ENCODE data around the gene TBL1Y.

The TBL1Y gene

DNA sequence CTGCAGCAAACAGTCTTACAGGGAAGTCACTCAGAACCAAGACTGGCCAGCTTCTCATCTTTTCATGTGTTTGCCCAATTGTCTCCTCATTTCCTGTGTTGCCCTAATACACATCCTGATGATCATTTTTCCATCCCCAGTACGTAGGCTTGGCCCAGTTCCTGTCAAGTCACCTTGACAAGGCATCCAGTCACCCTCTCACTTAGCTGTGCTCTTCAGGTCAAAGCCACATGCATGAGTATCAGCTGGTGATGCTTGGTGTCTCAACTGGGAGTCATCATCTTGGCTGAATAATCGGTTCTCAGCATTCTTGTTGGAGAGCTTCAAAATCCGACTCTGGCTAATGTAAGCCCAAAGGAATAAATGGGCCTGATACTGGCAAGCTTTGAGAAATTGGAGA, 186.5 kb downstream of the TBL1Y start:
- no peak for DNase-seq

DNA sequence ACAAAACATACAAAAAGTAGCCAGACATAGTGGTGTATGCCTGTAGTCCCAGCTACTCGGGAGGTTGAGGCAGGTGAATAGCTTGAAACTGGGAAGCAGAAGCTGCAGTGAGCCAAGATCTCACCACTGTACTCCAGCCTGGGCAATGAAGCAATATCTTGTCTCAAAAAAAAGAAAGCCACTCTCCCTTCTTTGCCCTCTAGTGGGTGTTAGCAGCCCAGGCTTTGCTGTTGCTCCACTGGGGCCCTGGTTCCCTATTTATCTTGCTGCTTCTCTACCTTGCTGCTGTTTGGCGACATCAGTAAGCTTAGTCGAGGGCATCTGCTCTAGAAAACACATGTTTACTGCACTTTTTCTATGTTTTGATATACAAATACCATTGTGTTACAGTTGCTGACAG, 189.2 kb downstream of the TBL1Y start:
- DNase-seq = no peak

DNA sequence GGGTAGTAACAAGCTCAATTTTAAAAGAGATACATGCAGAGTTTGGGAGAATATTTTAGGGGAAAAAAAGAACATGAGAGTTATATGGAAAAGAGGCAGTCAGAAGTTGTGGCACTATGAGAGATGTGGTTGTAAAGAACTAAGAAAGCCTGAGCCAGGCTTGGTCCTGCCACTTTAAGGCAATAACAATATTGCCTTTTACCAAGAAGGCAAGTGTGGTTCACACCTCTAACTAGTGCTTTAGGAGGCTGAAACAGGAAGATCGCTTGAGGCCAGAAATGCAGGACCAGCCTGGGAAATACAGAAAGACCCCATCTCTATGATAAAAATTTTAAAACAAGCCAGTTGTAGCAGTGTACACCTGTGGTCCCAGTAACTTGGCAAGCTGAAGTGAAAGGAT, 192.2 kb downstream of the TBL1Y start:
- DNase-seq = no peak

DNA sequence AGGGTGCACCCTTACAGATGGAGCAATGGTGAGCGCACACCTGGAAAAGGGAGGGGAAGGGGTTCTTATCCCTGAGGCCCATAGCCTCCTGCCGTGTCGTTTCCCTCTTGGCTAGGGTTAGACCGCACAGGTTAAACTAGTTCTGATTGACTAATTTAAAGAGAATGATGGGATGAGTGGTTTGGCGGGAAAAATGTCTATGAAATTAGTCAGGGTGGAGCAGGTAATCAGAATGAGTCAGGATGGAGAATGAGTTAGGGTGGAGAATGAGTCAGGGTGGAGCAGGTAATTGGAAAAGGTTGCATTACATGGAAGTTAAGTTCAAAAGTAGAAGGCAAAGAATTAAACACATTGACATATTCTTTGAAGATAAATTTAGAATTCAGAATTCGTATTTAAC, 196.7 kb downstream of the TBL1Y start:
- DNase-seq = no peak

DNA sequence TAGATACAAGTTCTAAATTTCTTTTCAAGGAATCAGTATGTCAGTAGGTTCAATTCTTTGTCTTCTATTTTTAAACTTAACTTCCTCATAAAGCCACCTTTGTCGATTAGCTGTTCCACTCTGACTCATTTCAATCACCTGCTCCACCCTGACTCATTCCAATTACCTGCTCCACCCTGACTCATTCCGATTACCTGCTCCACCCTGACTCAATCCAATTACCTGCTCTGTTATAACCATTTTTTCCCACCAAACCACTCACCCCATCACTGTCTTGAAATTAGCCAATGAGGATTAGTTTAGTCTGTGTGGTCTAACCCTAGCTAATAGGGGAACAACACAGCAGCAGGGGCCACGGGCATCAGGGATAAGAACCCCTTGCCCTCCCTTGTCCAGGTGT, 199.6 kb downstream of the TBL1Y start:
- no peak for DNase-seq

DNA sequence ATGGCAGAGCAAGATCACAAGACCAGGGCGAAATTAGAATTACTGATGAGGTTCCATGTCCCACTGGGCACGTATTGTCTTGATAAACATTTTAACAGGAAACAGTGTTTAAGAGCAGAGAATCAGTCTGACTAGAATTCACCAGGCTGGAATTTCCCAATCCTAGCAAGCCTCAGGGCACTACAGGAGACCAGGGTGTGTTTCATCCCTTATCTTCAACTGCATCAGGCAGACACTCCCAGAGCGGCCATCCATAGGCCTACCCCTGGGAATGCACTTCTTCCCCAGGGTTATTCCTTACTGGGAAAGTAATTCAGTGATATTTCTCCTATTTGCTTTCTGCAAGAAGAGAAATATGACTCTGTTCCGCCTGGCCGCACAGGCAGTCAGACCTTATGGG, 205.4 kb downstream of the TBL1Y start:
- DNase-seq = no peak

DNA sequence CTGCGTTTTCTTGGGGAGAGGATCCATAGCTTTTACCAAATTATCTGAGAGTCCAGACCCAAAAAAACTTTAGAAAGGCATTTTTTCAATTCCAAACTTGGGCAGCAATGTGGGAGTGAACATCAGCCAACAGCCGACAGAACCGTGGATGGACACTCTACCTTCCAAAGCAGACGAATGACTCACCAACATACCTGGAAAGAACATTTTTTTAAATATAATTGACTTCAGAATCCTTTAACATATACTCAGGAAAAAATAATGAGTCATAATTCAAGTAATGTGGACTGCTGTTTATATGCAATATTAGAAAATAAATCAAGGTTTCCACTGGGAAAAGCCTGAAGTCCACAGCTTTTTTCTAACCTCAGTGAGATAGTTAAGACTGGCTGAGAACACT, 211.7 kb downstream of the TBL1Y start:
- no peak for DNase-seq

DNA sequence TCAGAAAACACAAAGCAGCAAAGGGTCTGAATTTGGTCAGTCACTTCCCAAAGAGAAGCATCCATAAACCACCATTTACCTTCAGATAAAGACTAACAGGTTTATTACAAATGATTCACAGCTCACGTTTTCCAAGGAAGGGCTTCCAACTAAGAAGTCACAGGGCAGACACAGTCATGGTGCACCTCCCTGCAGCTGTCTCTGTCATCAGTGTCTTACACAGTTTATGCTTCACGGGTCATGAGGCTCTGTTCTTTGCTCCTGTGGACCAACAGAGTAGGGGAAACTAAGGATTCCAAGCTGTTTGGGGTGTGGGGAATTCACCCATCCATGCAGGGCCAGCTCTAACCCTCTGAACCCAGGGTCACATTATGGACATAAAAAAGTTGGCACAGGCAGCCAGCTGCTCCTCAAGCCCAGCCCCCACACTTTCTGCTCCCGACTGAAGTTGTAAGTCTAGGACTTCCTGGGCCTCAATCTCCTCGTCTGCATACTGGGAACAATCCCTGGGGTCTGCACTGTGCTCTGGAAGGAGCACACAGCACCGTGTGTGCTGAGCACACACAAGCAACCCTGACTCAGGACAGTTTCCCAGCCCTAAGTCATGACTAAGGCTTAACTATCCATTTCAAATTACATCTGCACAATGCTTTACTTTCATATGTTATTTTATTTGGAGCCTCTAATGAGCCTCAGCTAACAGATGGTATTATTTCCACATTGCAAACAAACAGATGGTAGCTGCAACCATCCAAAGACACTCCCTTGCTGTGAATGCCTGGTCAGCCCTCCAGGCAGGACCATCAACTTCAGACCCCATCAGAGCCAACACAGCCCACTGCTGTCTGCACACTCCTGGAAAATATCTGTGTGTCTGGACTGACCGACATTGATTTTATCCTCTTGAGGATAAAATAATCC, 214.9 kb downstream of the TBL1Y start:
- DNase-seq = no peak

DNA sequence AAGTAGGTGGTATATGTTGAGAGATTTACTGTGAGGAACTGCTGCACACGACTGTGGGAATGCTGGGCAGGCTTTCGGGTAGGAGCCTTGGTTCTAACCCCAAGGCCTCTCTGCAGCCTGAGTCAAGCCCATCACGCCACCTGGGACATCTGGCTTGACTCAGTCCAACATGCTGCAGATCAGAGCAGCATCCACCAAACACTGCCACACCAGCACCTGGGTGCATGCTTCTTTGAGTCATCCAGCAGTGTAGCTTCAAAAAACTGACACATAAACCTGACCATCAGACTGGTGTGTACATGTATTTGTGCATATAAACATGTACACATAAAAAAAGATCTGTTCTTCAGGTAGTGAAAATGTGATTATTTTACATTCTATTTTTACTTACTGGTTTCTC, 217.7 kb downstream of the TBL1Y start:
- DNase-seq = no peak

Measured in GOT3 (cell line).